K562 (cell line): ENCODE data around the gene LCN15. TPM values are rescaled to one million over a fixed set of nuclear protein-coding genes. Genes with fewer than 3 reads are reported as not detected.

Experiments used
- ARID3B ChIP-seq: fragments of 250-450 bp; sonication (Bioruptor Pico); IDR thresholded peaks from 2 replicates; pipeline ENCODE4 v1.4.0; 2020; ENCODE audit warnings: borderline replicate concordance
- CBFA2T2 ChIP-seq: fragments of 450-650 bp; conservative IDR thresholded peaks from 2 replicates; pipeline ENCODE4 v1.6.1; 2017; ENCODE audit warnings: mild to moderate bottlenecking
- CBX3 ChIP-seq, 2 experiments: IDR thresholded peaks; 1 replicate in 1 of 2; 2 replicates in 1 of 2; pipeline ENCODE4 v1.6.1; 2012; ENCODE audit warnings: inconsistent platforms in 2 of 2, low read length in 2 of 2, borderline replicate concordance in 1 of 2, control low read depth in 1 of 2
- CREB5 ChIP-seq: fragments of 250-450 bp; sonication (Bioruptor Pico); IDR thresholded peaks from 2 replicates; pipeline ENCODE4 v1.5.0; 2020; ENCODE audit warnings: mild to moderate bottlenecking
- CTBP1 ChIP-seq: fragments of 450-650 bp; IDR thresholded peaks from 2 replicates; pipeline ENCODE4 v1.6.1; 2016; ENCODE audit warnings: borderline replicate concordance
- DEAF1 ChIP-seq: fragments of 450-650 bp; formaldehyde crosslinking; IDR thresholded peaks from 2 replicates; pipeline ENCODE4 v1.4.0; 2020; ENCODE audit warnings: mild to moderate bottlenecking, moderate library complexity
- DNMT1 ChIP-seq: fragments of 450-650 bp; IDR thresholded peaks from 2 replicates; pipeline ENCODE4 v1.6.1; 2016; ENCODE audit warnings: antibody characterized with exemption, mild to moderate bottlenecking
- EZH2 ChIP-seq: IDR thresholded peaks from 2 replicates; pipeline ENCODE4 v1.6.1; 2012; ENCODE audit warnings: low read depth, mild to moderate bottlenecking, inconsistent platforms, low read length, borderline replicate concordance
- HIVEP1 ChIP-seq: fragments of 250-450 bp; sonication (Bioruptor Pico); IDR thresholded peaks from 2 replicates; pipeline ENCODE4 v1.4.0; 2020; ENCODE audit warnings: mild to moderate bottlenecking
- MEF2D ChIP-seq: conservative IDR thresholded peaks from 2 replicates; pipeline ENCODE4 v1.6.1; 2016; ENCODE audit warnings: low read depth, missing genetic modification characterization, missing compliant biosample characterization
- NR2C1 ChIP-seq, 2 experiments: fragments of 450-650 bp; IDR thresholded peaks; 2 replicates each; pipeline ENCODE4 v1.6.1; 2017; ENCODE audit warnings: mild to moderate bottlenecking in 2 of 2, antibody characterized with exemption in 1 of 2, inconsistent platforms in 1 of 2, missing compliant biosample characterization in 1 of 2, missing genetic modification characterization in 1 of 2
- PHB2 ChIP-seq: fragments of 450-650 bp; IDR thresholded peaks from 2 replicates; pipeline ENCODE4 v1.6.1; 2017; ENCODE audit warnings: low read depth
- POLR2AphosphoS5 ChIP-seq: IDR thresholded peaks from 2 replicates; pipeline ENCODE4 v1.6.1; 2011; ENCODE audit warnings: mild to moderate bottlenecking, low read depth, low read length, moderate library complexity; ENCODE audit not compliant: control insufficient read depth, insufficient read depth
- RFX1 ChIP-seq: fragments of 450-650 bp; IDR thresholded peaks from 2 replicates; pipeline ENCODE4 v1.6.1; 2016; ENCODE audit warnings: mild to moderate bottlenecking, moderate library complexity
- SAFB ChIP-seq: fragments of 200-400 bp; formaldehyde crosslinking; IDR thresholded peaks from 2 replicates; pipeline ENCODE4 v1.6.1; 2017; ENCODE audit warnings: low read depth, low read length, borderline replicate concordance
- SRSF3 ChIP-seq: fragments of 200-400 bp; formaldehyde crosslinking; IDR thresholded peaks from 2 replicates; pipeline ENCODE4 v1.6.1; 2016; ENCODE audit warnings: mild to moderate bottlenecking, low read length, moderate library complexity; ENCODE audit not compliant: insufficient read depth
- STAT6 ChIP-seq: sonication (generic); formaldehyde crosslinking; IDR thresholded peaks from 2 replicates; pipeline ENCODE4 v1.8.1; 2023; ENCODE audit warnings: mild to moderate bottlenecking, missing genetic modification reagents
- ZNF24 ChIP-seq: fragments of 450-650 bp; IDR thresholded peaks from 2 replicates; pipeline ENCODE4 v1.6.1; 2016
- ZNF253 ChIP-seq: fragments of 250-450 bp; sonication (Bioruptor Pico); conservative IDR thresholded peaks from 2 replicates; pipeline ENCODE4 v1.6.1; 2021; ENCODE audit warnings: mild to moderate bottlenecking
- ZNF384 ChIP-seq: IDR thresholded peaks from 2 replicates; pipeline ENCODE4 v1.6.1; 2012; ENCODE audit warnings: low read depth, low read length, improper control_type of control experiment
- polyA plus RNA-seq, 8 experiments: library from polyadenylated mRNA; depleted of rRNA in 4 of 8; stranded (reverse) in 5 of 8; unstranded in 3 of 8; fragments of >200 nt; fragmentation: Nextera tagmentation in 2 of 8; fragmentation: Illumina TruSeq in 1 of 8; extraction: Ambion mirVana in 2 of 8; extraction: Trizol in 1 of 8; gene quantifications; 2 replicates each; pipeline versions ENCODE4 v1.2.1 to v1.2.3, GENCODE V29; 2011 to 2014; ENCODE audit warnings: inconsistent platforms in 1 of 8, missing spikeins in 1 of 8
- total RNA-seq, 7 experiments: library from RNA; depleted of rRNA in 6 of 7; stranded (reverse); fragments of >200 nt in 6 of 7; fragmentation: Illumina TruSeq in 2 of 7; extraction: Trizol in 2 of 7; gene quantifications; 2 replicates each; pipeline versions ENCODE4 v1.2.1 to v1.2.3, GENCODE V29; 2011 to 2021; ENCODE audit warnings: low replicate concordance in 1 of 7

The LCN15 gene
- total and polyA plus RNA-seq, 9 of the 15 experiments (the other 6 are each of a cell fraction or from before 2014, with no cell fraction given) = 0.66 TPM; not detected in 8

GRCh38 chr9:136790640-136791515, 26.6 kb upstream of the LCN15 start, which contains the start of gene TMEM141 (continued):
- TF ChIP-seq ZNF253 (CRISPR knock-in tag) = no peak
- TF ChIP-seq HIVEP1 (CRISPR knock-in tag) = 0 out of 2 replicates have a peak, but pooled peaks have one; percentile 3
- no peak for TF ChIP-seq MEF2D (tag)
- TF ChIP-seq DNMT1 = no peak
- no peak for TF ChIP-seq ZNF24
- TF ChIP-seq CBX3 (IDR thresholded peaks at IDR 0.05; ENCODE audit: borderline replicate concordance in 1 of 2, low read length in 2 of 2) = no peak
- TF ChIP-seq CTBP1 = no peak
- TF ChIP-seq NR2C1 (IDR thresholded peaks at IDR 0.05) = no peak
- TF ChIP-seq NR2C1 (tag; IDR thresholded peaks at IDR 0.05) = no peak
- no peak for TF ChIP-seq CREB5 (CRISPR knock-in tag)
- peak; percentile 44; the same call in 1 of the 2 replicates for TF ChIP-seq POLR2AphosphoS5
- no peak for TF ChIP-seq PHB2
- no peak for TF ChIP-seq ARID3B (CRISPR knock-in tag)
- no peak for TF ChIP-seq SAFB
- no peak for TF ChIP-seq CBFA2T2
- no peak for TF ChIP-seq RFX1
- no peak for TF ChIP-seq DEAF1 (CRISPR knock-in tag)
- no peak for TF ChIP-seq STAT6 (CRISPR knock-in tag)
- TF ChIP-seq ZNF384 = no peak
- TF ChIP-seq EZH2 = no peak
- no peak for TF ChIP-seq SRSF3
